HG03196 (cell line): ENCODE measurements around the gene TCERG1L.

ENCODE experiments used
- ATAC-seq: cut with Tn5 transposase; IDR thresholded peaks from one replicate; pipeline ENCODE4 v1.9.1; 2021; ENCODE audit not compliant: unreplicated experiment

Gene TCERG1L

GRCh38 chr10:131271195-131271880 is 40.2 kb downstream of the TCERG1L start:
- no peak for ATAC-seq

DNA sequence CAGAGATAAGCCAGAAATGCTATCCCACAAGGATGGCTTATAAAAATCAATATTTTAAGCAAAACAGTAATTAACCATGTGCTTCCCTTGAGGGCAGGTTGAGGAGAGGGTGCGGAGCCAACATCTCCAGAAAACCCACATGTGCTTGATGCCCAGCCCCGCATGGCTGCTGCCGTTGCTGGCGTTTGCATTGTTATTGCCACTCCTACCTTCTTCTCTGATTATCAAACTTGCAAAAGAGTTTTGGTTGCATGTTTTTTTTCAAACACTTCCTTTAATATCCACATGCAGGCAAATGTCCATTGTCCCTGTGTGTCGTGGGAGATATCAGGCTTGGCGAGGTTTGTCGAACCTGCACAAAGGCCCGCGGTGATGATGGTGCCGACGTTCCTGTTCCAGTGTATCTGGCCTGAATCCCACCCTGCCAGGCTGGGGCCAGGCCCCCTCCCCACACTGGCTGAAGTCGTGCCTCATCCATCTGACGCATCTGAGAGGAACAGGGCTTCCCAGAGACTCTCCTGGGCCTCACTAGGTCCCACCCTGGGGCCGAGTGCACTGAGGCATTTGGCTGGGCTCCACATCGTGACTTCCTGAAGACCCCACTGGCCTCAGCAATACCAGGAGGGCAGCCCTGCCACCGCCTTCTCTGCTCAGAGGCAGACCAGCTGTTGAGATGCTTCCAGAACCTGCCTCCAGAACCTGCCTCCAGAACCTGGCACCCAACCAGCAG is 40.9 kb downstream of the TCERG1L start:
- no peak for ATAC-seq

DNA sequence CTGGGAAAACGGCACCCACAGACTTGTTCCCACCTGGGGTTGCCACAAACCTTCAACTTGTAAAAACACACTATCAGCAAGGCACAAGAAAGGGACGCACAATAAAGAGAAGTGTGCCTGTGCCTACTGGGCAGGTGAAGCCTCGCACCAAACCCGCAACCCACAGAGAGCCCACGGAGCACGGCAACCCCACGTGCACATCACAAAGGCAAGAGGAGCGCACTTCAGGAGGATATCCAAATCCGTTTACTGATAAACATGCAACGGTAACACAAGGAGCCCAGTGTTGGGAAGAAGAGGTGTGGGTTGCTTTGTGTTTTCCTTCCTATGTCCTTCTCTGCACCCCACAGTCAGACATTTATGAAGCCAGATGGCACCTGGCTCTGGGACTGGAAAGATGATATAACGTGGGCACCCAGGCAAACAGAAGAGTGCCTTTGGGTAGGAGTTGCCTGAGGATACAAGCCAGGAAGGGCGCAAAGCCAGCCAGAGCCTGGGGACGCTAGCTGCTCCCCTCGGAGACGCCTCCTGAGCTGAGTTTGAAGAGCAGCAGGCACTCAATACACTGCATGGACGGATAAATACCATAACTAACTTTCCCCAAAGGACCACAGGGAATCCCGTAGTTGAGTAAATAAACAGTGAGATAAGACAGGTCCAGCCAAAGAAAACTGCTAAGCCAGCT is 41.6 kb downstream of the TCERG1L start:
- no peak for ATAC-seq

- ATAC-seq, result no peak
These were observed 43.8 kb downstream of the TCERG1L start for GRCh38 chr10:131267814-131268095.

DNA sequence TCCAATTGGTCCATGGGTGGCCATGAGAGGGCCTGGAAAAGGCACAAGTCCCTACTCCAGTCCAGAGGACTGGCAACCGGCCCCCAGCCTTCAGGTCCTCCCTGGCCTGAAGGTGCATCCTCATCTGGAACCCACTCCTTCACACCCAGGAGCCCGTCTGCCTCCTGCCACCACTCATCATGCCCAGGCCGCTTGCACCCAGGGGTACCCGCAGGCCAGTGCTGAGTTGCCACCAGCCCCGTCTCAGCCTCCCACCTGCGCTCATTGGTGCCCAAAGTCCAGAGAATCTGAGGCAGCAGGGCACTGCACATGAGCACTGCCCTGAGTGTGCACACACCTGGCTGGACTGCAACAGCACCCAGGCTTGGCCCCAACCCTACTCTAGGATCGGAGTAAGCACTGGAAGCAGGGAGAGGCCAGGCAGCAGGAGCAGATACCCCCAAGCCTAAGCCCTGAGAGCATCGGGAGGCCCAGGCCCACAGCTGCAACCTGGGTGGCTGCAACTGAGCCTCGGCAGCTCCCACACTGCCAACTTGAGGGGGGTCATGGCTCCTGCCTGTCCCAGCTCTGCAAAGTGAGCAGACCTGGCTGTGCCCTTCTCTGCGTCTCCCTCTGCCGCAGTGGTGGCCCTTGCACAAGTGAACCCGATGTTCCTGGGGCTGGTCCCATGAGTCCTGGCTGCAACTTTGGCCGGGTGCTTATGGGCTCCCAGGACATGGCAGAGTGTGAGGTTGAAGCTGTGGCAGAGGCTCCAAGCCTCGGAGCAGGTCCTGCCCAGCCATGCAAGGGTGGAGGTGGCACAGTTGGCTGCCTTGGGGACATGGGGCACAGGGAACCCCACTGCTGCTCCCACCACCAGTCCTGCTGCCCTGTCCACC is 44.3 kb downstream of the TCERG1L start:
- no peak for ATAC-seq

DNA sequence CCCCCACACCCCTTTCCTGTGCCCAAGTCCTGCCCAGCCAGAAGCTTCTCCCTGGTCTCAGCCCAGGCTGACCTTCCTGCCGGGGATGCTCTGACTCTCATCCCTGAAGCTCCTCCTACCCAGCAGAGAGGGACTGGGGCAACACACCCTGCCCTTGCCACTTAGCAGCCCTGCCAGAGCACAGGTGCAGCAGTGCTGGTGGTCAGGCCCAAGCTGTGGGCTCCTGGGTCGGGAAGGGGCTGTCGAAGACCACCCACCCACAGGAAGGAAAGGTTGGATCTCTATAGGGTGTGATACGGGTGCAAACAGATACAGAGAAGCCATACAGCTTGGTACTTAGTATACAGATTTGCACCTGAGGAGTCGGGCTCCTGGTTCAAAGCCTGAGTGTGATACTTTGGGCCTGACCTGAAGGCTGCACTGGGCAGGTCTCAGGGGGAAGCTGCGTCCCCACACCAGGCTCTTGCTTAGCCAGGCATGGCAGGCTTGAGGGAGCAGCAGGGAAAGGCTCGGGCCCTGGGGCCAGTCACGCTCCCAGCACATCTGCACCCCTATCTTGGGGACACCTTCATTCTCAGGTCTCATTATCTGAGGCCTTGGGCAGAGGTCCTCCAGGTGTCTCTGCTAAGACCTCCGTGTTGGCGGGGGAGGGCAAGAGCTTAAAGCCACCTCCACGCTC is 47.3 kb downstream of the TCERG1L start:
- no peak for ATAC-seq

GRCh38 chr10:131261890-131262475 is 49.5 kb downstream of the TCERG1L start:
- ATAC-seq, result no peak

- ATAC-seq, result no peak
These were observed 50.9 kb downstream of the TCERG1L start for GRCh38 chr10:131260452-131261211.

DNA sequence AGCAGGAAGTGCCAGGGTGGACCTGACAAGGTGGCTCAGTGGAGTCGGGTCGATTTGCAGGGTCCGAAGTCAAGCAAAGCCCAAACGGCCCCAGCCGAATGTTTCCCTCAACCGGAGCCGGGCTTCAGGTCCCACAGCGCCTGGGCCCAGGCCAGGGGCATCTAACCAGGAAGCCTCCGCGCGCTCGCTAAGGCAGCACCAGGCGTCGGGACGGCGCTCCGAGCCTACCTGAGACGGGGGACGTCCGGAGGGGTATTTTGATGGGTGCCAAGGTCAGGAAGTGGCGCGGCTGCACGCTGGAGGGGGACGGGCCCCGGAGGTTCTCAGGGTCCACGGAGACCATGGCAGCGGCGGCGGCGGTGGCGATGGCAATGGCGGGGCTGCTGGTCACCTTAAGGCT is 51.5 kb downstream of the TCERG1L start:
- ATAC-seq, result no peak

DNA sequence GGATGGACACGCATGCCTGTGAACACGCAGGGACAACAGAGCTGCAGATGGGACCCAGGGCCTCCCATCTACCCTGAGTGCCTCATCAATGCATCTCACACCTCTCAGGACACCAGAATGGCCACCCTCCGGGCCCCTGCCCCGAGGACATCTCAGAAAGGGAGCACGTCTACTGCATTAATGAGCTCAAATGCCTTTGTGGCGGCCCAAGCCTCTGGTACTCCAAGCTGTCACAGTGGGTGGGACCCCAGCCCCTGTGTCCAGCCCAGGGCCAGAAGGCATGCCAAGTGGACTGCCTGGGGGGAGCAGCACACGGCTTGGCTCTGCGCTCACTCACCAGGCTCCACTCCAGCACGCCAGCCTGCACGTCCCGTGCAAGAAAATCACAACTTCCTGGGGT is 52.0 kb downstream of the TCERG1L start:
- no peak for ATAC-seq

DNA sequence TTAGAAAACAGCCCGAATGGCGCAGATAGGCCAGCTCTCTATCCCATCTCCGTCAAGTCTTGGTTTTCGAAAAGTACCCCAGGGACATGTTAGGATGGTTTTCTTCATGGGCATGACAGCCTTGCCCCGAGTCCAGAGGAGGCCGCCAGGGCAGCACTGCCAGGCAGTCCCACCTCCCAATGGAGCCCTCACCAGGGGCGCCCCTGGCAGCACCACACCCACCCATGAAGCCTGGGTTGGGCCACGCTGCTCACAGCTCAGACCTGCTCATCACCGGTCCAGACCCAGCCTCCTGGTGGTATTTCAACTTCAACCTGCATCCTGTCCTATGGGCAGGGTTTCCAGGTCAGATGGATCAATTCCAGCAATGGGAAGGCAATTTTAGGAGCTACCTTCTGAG is 53.3 kb downstream of the TCERG1L start:
- no peak for ATAC-seq

GRCh38 chr10:131257027-131257426 is 54.5 kb downstream of the TCERG1L start:
- no peak for ATAC-seq

DNA sequence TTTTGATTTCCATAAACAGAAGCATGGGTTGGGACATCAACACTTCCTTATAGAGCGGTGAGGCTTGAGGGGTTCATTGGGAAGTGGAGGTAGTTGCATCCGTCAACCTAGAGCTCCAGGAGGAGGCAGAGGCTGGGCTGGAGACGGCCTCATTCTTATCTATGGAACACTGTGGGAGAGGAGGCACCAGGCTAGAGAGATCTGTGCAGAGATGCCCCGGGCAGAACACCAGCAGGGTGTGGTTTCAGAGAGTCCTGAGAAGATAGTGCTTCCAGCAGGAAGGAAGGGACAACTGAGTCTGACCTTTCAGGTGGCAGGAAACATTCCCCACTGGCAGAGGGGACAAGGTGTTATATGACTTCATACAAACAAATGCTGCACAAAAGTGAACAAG is 56.7 kb downstream of the TCERG1L start:
- ATAC-seq, result no peak

DNA sequence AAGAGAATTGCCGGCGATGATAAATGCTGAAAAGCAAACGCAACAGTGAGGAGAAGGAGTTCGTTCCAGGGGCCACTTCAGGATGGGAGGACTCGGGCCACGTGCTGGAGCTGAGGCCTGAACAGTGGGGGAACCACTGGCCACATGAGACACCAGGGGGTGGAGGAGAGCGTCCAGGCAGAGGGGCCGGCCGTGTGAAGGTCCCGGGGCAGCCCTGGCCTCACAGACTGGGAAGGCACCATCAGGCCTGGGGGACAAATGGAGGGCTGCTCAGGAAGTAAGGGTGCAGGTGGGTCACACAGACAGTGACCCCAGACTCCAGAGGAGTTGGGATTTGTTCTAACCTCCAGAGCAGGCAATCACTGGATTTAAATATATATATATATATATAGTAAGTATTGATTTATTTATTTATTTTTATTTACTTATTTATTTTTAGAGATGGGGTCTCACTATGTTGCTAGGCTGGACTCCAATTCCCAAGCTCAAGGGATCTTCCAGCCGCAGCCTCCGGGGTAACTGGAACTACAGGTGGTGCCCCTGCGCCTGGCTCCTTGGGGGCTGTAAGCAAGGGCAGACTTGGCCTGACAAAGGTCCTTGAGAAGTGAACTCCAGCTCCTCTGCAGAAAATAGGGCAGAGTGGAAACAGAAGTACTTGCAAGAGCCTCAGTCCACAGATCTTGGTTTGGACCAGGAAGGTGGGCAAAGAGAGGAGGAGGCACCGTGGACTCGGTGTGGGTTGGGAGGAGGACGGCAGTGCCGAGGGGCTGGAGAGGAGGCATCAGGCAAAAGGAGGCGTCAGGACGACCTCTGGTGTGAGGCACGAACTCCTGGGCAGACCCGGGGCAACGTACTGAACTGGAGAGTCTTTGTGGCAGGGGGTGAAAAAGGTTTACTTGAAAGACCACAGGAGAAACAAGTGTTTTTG is 57.3 kb downstream of the TCERG1L start:
- ATAC-seq, result no peak

DNA sequence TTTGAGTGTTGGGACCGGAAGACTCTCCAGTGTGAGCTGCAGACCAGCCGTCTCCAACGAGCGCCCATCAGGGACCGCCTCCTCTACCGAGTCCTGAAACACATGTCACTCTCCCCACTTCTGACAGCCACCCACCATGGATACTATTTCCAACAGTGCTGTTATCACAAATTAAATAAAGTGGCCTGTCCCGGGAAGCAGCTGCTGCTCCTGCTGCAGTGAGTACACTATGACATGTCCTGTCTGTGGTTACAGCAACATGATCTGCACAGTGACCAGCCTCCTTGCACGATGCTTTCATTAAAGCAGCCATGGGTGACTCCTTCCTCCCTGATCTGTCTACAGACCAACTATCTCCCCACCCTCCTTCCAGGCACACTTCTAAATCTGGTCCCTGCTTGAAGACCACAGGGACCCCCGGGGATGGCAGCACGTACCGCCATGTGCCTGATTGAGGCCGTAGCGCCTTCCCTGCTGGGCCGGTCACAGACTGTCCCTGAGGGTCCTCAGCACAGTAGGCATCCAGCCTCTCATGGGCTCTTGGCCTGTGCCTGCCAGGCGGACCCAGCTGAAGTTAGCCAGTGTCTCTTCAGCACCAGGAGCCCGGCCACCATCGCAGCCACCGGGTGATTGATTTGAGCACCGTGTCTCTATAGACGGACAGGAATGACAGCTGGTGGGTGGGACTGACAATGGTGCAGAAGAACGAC is 58.8 kb downstream of the TCERG1L start:
- no peak for ATAC-seq

- no peak for ATAC-seq
These were observed 60.4 kb downstream of the TCERG1L start for GRCh38 chr10:131251146-131251541.

DNA sequence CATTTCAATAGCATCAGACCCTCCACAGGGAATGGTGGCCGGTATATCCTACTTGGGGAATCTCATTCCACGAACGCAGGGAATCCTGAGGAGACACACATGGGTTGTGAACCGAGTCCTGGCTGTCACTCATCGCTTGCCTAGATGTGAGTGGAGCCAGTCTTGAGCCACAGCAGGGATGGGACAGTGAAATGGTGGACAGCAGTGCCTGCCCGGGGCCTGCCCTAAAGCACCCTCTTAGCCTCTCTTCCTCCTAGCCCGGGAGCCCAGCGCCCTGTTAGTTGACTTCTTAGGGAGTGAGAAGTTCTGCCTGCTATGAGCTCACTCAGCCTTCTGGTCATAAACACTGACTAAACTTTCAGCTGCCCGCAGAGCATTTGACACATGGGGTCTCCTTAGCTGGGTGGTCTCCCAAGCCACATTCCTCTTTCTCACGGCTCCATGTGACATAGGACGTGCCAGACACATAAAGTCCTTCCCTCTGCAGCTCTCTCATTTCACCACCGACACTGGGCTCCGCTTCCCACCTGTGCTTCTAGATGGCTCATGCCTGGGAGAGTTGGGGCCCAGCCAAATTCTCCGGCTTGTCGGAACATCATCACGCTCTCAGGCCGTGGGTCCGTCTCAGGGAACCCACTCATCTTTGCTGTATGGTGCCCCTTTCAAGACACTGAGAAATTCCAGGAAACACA is 60.9 kb downstream of the TCERG1L start:
- ATAC-seq, result no peak

DNA sequence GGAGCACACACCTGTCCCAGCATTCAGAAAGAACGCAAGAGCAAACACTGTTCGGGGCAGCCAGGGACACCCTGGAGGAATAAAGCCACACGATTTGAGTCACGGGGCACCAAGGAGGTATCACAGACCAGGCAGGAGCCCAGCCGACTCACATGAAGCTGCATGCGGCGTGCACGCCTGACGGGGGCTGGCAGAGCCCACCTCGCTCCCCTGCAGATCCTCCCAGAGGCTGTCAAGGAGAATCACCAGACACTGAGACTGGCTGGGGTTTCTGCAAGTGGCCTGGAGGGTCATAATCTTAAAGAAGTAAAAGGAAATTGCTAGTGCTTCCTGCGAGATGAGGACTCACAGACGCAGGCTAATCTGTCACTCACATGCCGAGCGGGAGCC is 61.6 kb downstream of the TCERG1L start:
- ATAC-seq, result no peak
